ENCODE measurements around the gene GULP1. TPM values are rescaled to one million over a fixed set of nuclear protein-coding genes. Genes with fewer than 3 reads are reported as not detected.
A peak's percentile ranks its signal among the peaks of the same experiment; 100 is the strongest.

Gene GULP1
- total and polyA plus RNA-seq, 12 donors = 2.0 to 6.0 (median 4.7) TPM

DNA sequence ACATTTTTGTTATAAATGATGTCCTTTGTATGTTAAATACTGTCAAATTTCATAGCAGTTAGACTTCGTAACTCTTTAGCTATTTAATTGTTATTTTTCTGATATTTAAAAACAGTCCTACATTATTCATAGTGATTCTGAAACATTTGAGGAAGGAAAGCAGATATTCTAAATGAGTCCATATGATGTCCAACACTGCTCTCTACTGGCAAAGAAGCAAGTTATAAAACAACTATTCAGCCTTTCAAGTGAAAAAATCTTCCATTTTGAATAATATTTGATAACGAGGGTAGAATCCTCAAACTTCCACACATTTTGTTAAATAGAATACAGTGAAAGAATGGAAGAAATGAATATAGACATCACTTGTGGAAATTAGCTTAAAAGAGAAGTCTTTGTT is 220.8 kb downstream of the GULP1 start:
- Histone ChIP-seq H3K27me3 (no peaks in the 10 kb centered on the region), H3K4me3 (no peak overlapping the region), H3K36me3 (no peaks in the 10 kb centered on the region), H3K27ac (no peak overlapping the region), H3K9me3 (no peaks in the 10 kb centered on the region), H3K4me1 (no peaks in the 10 kb centered on the region)
- intact Hi-C loops (cut with DNase I) = loop anchor here in 8 of 10 donors (5.0 to 10.0 kb wide), 9 partner anchors 218 to 1018 kb away; partner anchors contain the start of gene GULP1 (in 2 of the 8)
- TF ChIP-seq, protein P1, sequence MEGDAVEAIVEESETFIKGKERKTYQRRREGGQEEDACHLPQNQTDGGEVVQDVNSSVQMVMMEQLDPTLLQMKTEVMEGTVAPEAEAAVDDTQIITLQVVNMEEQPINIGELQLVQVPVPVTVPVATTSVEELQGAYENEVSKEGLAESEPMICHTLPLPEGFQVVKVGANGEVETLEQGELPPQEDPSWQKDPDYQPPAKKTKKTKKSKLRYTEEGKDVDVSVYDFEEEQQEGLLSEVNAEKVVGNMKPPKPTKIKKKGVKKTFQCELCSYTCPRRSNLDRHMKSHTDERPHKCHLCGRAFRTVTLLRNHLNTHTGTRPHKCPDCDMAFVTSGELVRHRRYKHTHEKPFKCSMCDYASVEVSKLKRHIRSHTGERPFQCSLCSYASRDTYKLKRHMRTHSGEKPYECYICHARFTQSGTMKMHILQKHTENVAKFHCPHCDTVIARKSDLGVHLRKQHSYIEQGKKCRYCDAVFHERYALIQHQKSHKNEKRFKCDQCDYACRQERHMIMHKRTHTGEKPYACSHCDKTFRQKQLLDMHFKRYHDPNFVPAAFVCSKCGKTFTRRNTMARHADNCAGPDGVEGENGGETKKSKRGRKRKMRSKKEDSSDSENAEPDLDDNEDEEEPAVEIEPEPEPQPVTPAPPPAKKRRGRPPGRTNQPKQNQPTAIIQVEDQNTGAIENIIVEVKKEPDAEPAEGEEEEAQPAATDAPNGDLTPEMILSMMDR (IDR thresholded peaks at IDR 0.05) = peak in 7 of 9 donors; percentile 41 to 70 (median 62)
- WGBS, 2 donors = 18% methylated on average over 2 of the region's 2 CpGs
- ATAC-seq (peak in 1 of 8 donors; percentile 47), DNase-seq (no peak)

DNA sequence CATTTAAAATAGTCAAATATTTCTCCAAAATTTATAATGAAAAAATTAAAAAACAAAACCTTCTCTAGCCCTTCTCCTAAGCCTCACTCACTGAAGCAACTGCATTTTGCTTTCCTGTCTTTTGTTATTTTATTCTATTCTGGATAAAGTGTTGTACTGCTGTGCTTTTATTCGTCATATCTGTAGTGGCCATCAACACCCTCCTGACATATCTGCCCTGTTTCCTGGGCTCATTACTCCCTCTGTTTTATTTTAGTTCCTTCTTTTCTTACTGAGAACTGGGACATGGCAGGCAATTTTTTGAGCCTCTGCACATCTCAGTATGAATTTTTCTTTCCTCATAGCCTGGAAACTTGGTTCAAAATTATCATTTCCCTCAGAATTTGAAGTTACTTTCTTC is 224.2 kb downstream of the GULP1 start:
- WGBS, 2 donors = 26 to 35% methylated on average over 1 of the region's 1 CpG
- Histone ChIP-seq H3K9me3 (no peaks in the 10 kb centered on the region), H3K27me3 (no peaks in the 10 kb centered on the region), H3K27ac (no peak overlapping the region), H3K4me3 (no peak overlapping the region), H3K4me1 (no peaks in the 10 kb centered on the region), H3K36me3 (no peaks in the 10 kb centered on the region)
- ATAC-seq = no peak
- TF ChIP-seq, protein P1 (IDR thresholded peaks at IDR 0.05) = no peak
- no peak for DNase-seq
- intact Hi-C loops (cut with DNase I) = loop anchor here in 7 of 10 donors (10.0 kb wide), 5 partner anchors 221 to 1021 kb away; partner anchors contain the start of gene GULP1 (in 1 of the 7)

DNA sequence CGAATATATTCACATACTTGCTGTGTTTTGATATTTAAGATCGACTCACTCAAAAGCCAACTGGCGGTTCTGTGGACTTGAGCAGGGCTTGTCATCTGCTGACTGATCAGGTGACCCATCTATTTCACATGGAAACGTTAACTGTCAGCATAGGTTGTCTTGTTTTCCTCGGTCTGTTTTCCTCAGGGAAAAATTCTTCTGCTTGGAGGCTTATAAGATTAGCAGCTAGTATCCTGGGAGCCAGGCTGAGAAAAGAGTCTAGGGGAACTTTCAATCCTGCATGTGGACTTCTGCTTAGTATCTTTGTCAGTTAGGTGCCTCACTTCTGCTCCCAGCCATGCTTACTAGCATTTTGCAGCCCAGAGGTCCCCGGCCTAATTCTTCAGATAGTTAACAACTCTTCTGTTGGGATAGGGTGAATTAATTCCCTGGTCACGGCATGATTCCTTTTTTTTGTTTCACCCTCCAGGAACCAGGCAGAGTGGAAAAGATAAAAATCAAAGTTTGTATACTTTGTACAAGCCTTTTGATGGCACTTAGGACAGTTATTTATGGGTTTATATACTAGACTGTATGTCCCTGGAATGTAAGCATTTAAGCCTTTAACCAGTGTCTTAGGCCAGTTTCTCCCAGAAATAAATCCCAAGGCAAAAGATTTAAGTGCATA is 226.0 kb downstream of the GULP1 start:
- ATAC-seq (no peak), DNase-seq (no peak)
- no peaks in the 10 kb centered on the region for H3K9me3 ChIP-seq
- no peak overlapping the region for H3K27ac ChIP-seq
- H3K27me3 ChIP-seq = no peaks in the 10 kb centered on the region
- TF ChIP-seq, protein P1 (IDR thresholded peaks at IDR 0.05) = no peak
- no peak overlapping the region for H3K4me3 ChIP-seq
- no peaks in the 10 kb centered on the region for H3K4me1 ChIP-seq
- 67 to 69% methylated on average over 7 of the region's 7 CpGs for WGBS, 2 donors
- intact Hi-C loops (cut with DNase I) = loop anchor here in 7 of 10 donors (10.0 kb wide), 5 partner anchors 223 to 1023 kb away; partner anchors contain the start of gene GULP1 (in 1 of the 7)
- H3K36me3 ChIP-seq = no peaks in the 10 kb centered on the region

DNA sequence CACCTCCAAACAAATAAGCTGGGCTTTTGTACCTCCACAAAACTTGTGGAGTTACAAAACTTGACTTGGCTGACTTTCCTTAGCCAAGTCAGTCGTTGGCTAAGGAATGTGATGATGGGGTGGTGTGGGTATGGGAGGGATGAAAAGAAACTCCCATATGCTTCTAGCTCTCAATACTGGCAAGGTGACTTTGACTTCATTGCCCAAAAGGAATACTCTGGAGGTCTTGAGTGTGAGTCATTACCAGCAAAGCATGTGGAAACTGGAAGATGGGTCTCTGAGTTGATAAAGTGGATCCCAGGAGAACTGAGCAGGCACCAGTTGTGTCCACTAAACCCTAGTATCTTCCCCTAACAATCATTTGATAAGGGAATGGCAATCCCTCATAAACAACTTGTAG is 226.7 kb downstream of the GULP1 start:
- DNase-seq (no peak), ATAC-seq (no peak)
- TF ChIP-seq, protein P1 (IDR thresholded peaks at IDR 0.05) = no peak
- Histone ChIP-seq H3K27ac (no peak overlapping the region), H3K4me3 (no peak overlapping the region), H3K4me1 (no peaks in the 10 kb centered on the region), H3K27me3 (no peaks in the 10 kb centered on the region), H3K36me3 (no peaks in the 10 kb centered on the region), H3K9me3 (no peaks in the 10 kb centered on the region)
- intact Hi-C loops (cut with DNase I) = loop anchor here in 7 of 10 donors (10.0 kb wide), 5 partner anchors 224 to 1024 kb away; partner anchors contain the start of gene GULP1 (in 1 of the 7)
- WGBS, 2 donors = 48 to 55% methylated on average over 1 of the region's 1 CpG

All from heart right ventricle (tissue), 16 donors.